ENCODE measurements around the gene OPN1MW.
"Not testable (repeated sequence)": the region's sequence is repeated elsewhere in the genome, so short reads cannot be mapped to it uniquely, and the experiment has no call there.

Gene OPN1MW

GRCh38 chrX:154182296-154182695 is at the start of gene OPN1MW:
Gene OPN1MW (plus strand): TSS chrX:154182596. CDS start chrX:154182678, 82 bp downstream.
- not testable (repeated sequence) for DNase-seq

GRCh38 chrX:154135458-154136229 is 46.8 kb upstream of the OPN1MW start:
- DNase-seq, result no peak

- DNase-seq, result peak; percentile 63
Observed at GRCh38 chrX:154136627-154137161, 45.7 kb upstream of the OPN1MW start.

- no peak for DNase-seq
Observed at GRCh38 chrX:154138857-154139256, 43.5 kb upstream of the OPN1MW start.

DNA sequence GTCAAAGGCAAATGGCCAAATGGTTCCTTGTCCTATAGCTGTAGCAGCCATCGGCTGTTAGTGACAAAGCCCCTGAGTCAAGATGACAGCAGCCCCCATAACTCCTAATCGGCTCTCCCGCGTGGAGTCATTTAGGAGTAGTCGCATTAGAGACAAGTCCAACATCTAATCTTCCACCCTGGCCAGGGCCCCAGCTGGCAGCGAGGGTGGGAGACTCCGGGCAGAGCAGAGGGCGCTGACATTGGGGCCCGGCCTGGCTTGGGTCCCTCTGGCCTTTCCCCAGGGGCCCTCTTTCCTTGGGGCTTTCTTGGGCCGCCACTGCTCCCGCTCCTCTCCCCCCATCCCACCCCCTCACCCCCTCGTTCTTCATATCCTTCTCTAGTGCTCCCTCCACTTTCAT is 42.2 kb upstream of the OPN1MW start:
- no peak for DNase-seq

- DNase-seq, result no peak
Observed at GRCh38 chrX:154140742-154141141, 41.7 kb upstream of the OPN1MW start.

GRCh38 chrX:154142386-154142785 is 40.0 kb upstream of the OPN1MW start:
- DNase-seq, result no peak

GRCh38 chrX:154142950-154143745 is 39.2 kb upstream of the OPN1MW start:
- no peak for DNase-seq

DNA sequence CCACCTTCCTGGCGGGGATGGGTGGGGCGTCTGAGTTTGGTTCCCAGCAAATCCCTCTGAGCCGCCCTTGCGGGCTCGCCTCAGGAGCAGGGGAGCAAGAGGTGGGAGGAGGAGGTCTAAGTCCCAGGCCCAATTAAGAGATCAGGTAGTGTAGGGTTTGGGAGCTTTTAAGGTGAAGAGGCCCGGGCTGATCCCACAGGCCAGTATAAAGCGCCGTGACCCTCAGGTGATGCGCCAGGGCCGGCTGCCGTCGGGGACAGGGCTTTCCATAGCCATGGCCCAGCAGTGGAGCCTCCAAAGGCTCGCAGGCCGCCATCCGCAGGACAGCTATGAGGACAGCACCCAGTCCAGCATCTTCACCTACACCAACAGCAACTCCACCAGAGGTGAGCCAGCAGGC is 38.4 kb upstream of the OPN1MW start, which contains the start of gene OPN1LW:
OPN1LW (plus strand) TSS at position 234 of the 400 bp plus-strand sequence; CDS start at position 275, 41 bp downstream.
- DNase-seq, result not testable (repeated sequence)

DNA sequence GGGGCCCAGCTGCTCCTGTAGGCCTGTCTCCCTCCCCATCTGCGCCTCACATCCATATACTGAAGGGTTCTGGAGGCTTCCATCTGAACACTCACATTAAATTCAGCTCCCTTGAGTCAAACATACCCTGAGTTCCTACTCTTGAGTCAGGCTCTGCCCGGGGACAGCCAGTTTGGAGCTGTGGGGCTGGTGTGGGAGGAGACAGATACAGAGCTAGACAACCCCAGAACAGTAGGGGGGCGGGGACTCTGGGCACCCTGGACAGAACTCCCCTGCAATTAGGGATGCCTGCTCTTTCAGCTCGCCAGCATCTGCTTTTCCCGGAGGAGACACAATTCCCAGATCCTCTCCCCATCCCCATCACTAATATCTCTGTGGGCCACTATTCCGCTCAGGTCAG is 31.4 kb upstream of the OPN1MW start:
- not testable (repeated sequence) for DNase-seq

GRCh38 chrX:154156221-154156620 is 26.2 kb upstream of the OPN1MW start:
- DNase-seq, result not testable (repeated sequence)

GRCh38 chrX:154157207-154157606 is 25.2 kb upstream of the OPN1MW start:
- DNase-seq, result not testable (repeated sequence)

GRCh38 chrX:154159345-154159744 is 23.1 kb upstream of the OPN1MW start:
- not testable (repeated sequence) for DNase-seq

DNA sequence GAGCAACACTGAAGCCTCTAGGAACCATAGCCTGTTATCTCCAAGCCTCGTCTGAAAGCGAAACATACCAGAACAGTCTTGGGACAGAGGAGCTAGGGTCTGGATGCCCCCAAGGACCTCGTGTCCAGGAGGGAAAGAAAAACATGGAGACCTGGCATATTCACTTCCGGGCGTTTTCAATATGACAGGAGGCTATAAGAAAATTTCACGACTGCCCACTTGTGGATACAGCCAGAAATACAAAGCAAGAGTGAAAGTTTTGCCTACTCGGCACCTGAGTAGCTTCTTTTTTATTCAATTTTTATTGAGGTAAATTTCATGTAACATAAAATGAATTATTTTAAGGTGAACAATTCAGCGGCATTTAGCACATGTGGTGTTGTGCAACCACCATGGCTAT is 17.5 kb upstream of the OPN1MW start:
- DNase-seq, result not testable (repeated sequence)

DNA sequence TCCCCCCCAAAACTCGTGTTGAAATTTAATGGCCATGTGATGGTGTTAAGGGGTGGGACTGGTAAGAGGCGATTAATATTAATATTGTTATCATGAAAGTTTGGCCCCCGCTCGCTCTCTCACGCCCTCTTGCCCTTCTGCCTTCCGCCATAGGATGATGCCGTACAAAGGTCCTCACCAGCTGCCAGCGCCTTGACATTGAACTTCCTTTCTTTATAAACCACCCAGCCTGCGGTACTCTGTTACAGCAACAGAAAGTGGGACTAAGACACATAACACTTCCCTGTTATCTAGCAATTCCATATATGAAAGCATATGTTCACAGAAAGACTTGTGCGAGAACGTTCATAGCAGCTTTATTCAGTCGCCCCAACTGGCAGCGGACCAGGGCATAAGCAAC is 14.0 kb upstream of the OPN1MW start:
- not testable (repeated sequence) for DNase-seq

- not testable (repeated sequence) for DNase-seq
Observed at GRCh38 chrX:154172535-154172943, 9.9 kb upstream of the OPN1MW start.

GRCh38 chrX:154174356-154174755 is 8.0 kb upstream of the OPN1MW start:
- DNase-seq, result not testable (repeated sequence)

- not testable (repeated sequence) for DNase-seq
Observed at GRCh38 chrX:154183794-154184193, 1.4 kb downstream of the OPN1MW start.

DNA sequence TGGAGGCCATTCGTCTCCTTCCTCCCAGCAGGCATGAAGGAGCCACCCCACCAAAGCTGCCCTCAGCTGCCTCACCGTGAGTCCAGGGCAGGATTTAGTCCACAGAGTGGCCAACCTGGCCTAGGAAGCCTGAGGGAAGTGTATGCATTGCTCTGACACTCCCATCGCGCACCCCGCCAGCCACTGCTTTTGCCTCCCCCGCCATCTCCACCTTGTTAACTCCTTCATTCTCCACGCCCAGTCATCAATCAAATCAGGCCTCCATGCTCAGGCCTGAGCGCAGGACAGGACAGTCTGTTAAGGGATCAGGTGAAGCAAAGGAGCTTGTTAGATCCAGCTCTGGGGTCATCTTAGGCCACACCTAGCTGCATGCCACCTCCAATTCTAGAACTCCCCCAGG is 10.4 kb downstream of the OPN1MW start:
- not testable (repeated sequence) for DNase-seq

DNA sequence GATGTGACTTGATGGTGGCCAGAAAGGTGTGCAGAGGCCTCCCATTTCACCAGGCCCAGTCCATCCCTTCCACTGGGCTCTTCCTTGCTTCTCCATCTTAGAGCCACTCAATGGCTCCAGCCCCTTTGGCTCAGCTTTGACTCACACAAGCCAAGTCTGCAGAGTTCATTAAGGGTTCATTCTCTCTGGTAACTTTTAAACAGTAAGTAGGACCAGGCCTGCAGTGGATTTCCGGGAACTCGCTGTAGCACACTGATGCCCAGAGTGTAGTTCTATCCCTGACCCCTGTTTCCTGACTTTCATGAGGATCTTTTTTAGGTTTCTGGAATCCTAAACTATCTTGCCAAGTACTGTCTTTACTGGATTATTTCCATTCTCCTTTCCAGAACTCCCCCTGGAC is 11.9 kb downstream of the OPN1MW start:
- DNase-seq, result not testable (repeated sequence)

GRCh38 chrX:154196466-154196865 is 14.1 kb downstream of the OPN1MW start:
- DNase-seq, result not testable (repeated sequence)

GRCh38 chrX:154209670-154210418 is 27.4 kb downstream of the OPN1MW start:
- not testable (repeated sequence) for DNase-seq

GRCh38 chrX:154211057-154211456 is 28.7 kb downstream of the OPN1MW start:
- not testable (repeated sequence) for DNase-seq
